ENCODE measurements around the gene PRR36.
"Not testable (repeated sequence)": the region's sequence is repeated elsewhere in the genome, so short reads cannot be mapped to it uniquely, and the experiment has no call there.

The PRR36 gene

DNA sequence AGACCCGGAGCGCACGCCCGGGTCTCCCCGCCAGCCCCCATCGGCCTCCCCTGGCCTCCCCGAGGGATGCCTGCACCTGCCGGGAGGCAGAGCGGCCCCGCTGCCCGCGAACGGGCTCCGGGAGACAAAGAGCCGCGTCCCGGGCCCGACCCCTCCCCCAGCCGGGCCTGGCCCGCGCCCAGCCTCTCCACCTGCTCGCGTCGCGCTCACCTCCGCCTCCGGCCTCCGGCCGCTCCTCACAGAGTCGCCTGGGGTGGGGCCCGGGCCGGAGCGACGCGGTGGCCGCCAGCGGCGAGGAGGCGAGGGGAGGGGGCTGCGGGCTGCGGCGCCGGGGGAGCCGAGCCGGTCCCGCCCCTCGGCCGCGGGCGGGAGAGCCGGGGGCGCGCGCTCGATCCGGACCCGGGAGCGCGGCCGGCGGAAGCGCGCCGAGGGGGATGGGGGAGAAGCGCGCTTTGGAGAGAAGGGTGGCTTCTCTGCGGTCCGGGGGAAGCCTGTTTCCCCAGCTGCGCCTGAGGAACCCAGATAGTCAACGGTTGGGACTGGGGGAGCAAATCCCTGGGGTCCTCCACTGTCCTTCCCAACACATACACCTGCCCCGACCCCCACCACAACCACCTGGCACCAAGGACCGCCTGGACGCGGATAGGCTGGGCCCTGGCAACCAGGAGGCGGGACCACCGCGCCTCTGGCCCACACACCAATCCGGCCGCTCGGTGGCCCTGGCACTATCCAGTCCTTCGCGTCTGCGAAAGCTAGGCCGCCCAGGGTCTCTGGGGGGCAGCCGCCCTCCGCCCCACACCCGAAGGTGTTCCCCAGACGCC lies at the start of gene PRR36:
PRR36 (minus strand) TSS at position 315 of the 821 bp plus-strand sequence. CDS start 701 bp downstream, outside the sequence.
- DNase-seq (ENCODE audit: low read depth) = no peak

DNA sequence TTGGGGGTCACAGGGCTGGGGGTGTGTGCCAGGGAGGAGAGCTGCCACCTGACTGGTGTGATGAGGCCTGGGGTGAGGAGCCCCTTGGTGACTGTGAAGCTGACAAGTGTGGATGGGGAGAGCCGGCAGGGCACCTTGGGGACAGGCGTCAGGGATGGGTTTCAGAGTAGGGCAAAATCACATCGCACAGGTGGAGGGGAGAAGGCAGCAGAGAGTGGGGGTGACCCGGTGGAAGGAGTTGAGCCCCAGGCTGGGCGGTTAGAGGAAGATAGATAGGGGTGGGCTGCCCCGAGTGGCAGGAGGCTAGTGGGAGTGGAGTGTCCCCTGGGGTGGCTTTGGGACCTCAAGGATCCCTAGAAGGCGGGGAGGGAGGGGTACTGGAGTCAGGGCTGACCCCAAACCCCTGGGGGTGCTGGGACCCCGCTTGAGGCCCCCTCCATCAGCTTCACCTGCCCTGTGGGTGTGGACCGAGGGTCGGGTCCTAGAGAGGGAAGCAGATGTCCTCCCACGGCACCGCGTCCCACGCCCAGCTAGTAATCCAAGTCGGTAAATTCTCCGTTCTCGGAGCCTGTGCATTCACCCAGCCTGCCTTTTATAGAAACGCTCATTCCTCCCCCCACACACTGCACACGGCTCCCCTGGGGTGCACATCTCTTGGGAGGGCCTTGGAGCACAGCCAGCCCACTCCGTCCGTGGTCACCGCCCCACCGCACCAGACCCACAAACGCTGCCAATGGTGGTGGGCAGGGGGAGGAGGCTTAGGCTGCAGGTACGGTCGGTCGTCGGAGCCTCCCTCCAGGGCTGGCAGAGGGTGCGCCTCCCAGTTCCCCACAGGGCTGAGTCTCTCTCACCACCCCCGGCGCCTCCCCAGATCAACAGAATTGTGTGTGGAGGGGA lies 49.4 kb upstream of the PRR36 start:
- no peak for DNase-seq (ENCODE audit: low read depth)

DNA sequence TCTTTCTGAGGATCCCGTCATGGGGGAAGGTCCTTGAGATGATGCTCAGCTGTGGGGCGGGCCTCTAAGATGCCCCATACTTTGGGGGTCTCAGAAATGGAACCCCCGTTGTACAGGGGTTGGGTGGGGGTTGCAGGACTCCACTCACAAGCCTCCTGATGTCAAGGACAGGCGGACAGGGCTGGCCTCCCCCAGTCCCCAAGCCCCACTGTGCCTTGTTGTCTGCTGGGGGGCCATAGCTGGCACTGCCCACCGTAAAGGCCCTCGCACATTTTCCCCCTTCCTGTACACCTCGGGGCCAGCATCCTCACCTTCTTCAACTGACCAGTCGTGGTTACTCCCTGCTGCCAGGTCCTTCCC lies 48.6 kb upstream of the PRR36 start:
- no peak for DNase-seq (ENCODE audit: low read depth)

DNA sequence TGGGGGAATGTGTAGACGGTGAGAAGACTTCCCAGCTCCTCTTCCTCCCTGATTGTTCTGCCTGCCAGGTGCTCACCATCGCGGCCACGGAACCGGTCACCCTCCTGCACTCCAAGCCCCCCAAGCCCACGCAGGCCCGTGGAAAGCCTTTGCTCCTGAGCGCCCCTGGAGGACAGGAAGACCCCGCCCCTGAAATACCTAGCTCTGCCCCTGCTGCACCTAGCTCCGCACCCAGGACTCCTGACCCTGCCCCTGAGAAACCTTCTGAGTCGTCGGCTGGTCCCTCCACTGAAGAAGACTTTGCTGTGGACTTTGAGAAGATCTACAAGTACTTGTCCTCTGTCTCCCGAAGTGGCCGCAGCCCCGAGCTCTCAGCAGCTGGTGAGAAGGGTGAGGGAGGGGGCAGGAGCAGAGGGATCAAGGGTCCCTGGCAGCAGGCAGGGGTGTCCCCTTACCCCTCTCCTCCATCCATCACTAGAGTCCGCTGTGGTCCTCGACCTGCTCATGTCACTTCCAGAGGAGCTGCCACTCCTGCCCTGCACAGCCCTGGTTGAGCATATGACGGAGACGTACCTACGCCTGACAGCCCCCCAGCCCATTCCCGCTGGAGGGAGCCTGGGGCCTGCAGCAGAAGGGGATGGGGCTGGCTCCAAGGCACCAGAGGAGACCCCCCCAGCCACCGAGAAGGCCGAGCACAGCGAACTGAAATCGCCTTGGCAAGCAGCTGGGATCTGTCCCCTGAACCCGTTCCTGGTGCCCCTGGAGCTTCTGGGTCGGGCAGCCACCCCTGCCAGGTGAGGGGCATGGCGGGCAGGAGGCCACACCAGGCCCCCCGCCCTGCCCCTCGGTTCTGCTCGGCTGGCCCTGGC lies 48.0 kb upstream of the PRR36 start:
- no peak for DNase-seq (ENCODE audit: low read depth)

DNA sequence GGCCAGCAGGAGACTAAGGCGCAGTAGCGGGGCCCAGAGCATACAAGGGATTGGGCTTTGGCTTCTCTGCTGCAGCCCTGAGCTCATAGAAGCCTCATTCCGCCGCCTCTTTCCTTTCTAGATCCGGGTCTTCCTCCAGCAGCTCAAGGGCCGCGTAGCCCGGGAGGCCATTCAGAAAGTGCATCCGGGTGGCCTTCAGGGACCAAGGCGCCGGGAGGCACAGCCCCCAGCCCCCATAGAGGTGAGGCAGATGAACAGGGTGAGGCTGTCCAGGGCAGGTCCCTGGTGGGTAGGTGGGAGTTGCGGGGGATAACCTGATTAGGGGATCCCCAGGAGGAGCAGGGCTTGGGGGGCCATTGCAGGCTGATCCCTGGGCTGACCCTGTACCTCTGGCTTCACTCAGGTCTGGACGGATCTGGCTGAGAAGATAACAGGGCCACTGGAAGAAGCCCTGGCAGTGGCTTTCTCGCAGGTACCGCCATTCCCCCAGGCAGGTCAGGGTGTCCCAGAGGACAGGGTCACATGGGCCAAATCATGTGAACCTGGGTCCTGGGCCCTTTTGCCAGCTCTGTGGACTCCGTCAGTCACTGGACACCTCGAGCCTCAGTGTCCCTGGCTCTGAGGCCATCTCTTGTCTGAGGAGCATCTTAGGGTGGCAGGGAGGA lies 47.2 kb upstream of the PRR36 start:
- no peak for DNase-seq (ENCODE audit: low read depth)

DNA sequence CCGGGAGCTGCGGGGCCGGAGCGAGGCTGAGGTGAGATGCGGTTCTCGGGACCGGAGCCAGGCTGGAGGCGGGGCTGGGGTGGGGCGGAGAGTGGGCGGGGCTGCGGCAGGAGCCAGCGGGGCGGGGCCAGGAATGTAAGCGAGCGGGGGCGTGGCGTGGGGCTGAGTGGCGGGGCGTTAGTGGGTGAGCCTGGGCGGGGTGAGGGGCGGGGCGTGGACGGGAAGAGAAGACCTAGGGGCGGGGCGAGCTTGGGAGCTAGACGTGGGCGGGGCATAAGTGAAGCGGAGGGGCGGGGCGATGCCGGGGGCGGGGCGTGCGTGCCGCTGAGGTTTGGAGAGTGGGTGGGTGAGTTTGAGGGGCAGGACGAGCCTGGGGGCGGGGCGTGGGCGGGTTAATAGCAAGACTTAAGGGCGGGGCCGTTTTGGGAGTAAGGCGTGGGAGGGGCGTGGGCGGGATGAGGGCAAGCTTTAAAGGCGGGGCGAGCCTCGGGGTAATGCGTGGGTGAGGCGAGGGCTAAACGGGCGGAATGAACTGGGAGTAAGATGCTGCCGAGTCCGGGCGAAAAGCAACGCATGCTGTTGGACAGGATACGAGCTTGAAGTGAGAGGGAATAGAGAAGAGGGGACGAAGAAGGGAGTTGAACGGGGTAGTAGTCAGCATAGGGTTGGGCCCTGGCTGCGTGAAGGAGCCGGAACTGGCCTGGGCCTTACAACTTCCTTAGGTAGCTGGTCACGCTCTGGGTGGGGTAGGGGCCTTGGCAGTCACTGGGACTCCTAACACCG lies 46.5 kb upstream of the PRR36 start:
- peak; percentile 97 for DNase-seq (ENCODE audit: low read depth)

DNA sequence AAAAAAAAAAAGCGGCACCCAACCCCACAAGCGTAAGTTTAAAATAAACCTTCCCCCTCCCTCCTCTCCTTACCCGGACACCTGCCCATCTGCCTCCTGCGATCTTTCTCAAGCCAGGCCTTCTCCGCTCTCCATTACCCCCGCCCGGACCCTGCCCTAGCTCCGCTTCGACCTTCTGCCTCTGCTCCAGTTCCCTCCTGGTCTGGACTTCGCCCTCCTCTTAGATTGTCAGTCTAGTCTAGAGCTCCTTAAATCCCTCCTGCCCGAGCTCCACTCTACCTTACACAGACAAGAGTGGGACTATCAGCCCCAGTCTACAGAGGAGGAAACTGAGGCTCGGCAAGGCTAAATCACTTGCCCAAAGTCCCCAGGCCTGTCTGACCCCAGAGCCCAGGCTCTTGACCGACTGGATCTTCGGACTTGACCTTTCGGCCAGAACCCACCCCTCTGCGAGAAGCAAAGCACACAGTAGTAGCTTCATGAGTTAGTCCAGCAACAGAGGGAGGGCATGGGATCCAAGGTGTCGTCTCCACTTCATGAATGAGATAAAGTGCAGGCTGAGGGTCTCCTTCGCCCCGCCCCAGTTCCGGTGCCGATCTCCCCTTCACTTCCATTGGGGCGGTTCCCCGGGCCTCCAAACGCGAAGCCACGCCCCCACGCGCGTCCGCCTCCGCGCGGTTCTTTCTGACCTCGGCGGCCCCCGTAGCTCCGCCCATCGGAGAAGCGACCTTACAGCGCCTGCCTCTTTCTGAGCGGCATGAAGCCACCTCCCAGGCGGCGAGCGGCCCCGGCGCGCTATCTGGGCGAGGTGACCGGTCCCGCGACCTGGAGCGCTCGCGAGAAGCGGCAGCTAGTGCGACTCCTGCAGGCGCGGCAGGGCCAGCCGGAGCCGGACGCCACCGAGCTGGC lies 45.7 kb upstream of the PRR36 start, which contains the start of gene SNAPC2:
SNAPC2 (plus strand) TSS at position 729 of the 909 bp plus-strand sequence; CDS start at position 758, 29 bp downstream.
- peak; percentile 90 for DNase-seq (ENCODE audit: low read depth)

DNA sequence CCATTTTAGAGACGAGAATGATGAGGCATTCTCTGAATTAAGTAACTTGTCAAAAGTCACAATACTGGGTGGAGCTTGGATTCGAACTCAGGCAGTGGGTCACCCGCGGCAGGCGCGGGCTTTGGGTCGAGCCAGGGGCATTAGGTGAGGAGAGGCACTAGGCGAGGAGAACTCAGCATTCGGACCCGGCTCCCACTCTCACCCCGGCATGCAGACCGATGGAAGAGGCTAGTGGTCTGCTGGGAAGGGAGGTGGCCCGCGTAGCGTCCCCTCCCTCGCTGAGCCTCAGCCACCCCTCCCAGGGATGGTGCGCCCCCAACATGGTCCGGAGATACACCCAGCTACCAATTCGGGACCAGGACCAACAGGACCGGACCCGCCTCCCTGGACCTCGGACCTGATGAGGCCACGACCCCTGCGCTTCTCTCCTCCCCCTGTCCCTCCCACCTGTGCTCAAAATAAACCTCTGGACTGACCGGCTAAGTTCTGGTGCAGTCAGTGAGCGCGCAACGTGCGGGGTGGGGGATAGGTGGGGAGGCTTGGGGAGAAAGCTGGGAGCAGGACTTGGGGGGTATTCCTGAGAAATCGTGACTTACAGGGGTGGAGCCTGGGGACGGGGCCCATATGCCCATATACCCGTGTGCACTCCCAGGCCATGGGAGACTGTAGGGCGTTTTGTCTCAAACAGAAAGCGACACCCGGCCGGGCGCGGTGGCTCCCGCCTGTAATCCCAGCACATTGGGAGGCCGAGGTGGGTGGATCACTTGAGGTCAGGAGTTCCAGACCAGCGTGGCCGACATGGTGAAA lies 44.6 kb upstream of the PRR36 start:
- no peak for DNase-seq (ENCODE audit: low read depth)

DNA sequence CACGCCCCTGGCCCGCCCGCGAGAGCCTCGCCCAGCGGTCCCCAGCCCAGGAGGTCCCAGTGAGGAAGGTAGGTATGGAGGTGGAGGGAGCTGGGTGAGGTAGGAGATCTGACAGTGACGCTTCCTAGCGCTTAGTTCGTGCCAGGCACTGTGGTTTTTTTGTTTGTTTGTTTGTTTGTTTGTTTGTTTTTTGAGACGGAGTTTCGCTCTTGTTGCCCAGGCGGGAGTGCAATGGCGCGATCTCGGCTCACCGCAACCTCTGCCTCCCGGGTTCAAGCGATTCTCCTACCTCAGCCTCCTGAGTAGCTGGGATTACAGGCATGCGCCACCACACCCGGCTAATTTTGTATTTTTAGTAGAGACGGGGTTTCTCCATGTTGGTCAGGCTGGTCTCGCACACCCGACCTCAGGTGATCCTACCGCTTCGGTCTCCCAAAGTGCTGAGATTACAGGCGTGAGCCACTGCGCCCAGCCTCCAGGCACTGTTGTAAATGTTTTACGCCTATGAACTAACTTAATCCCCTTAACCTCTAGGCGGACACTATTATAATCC lies 43.9 kb upstream of the PRR36 start:
- DNase-seq (ENCODE audit: low read depth) = not testable (repeated sequence)

DNA sequence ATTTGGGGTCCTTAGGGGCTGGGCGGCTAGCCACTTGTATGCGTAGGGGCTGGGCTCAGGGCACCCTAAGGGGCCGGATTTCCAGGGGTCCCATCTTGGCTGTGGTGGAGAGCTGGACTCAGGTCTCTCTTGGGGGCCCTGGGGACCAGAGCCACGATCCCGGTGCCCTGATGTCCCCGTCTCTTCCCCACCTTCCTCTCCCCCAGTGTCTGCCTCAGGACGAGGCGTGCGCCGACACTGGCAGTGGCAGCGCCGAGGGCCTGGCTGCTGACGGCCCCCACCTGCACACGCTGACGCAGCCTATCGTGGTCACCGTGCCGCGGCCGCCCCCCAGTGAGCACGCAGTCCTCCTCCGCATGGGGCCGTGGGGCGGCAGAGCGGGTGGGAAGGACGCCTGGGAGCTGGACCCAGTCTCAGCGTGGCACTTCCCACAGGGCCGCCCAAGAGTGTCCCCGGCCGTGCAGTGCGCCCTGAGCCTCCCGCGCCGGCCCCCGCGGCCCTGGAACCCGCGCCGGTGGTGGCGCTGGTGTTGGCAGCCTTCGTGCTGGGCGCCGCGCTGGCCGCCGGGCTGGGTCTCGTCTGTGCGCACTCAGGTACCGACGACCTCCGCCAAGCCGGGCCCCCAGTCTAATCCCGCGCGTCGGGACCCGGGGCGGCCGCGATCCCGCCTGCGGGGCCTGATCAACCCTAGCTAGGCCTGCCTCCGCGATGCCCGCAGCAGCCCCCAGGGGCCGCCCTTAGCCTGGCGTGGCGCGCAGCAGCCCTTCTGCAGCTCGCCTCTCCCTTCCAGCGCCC lies 43.3 kb upstream of the PRR36 start:
- DNase-seq (ENCODE audit: low read depth) = no peak

DNA sequence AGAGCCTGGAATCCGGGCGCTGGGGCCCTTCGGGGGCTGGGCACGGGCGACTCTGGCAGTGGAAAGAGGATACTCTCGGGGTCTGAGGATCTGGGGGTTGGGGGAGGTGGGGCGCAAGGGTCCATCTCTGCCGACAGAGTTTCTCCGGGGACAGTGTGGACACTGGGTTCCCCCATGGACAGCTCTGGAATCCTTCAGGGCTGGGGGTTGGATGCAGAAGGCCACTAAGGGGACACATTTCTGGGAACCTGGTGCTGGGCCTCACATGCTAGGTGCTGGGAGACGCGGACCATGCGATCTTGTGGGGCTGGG lies 42.7 kb upstream of the PRR36 start:
- no peak for DNase-seq (ENCODE audit: low read depth)

DNA sequence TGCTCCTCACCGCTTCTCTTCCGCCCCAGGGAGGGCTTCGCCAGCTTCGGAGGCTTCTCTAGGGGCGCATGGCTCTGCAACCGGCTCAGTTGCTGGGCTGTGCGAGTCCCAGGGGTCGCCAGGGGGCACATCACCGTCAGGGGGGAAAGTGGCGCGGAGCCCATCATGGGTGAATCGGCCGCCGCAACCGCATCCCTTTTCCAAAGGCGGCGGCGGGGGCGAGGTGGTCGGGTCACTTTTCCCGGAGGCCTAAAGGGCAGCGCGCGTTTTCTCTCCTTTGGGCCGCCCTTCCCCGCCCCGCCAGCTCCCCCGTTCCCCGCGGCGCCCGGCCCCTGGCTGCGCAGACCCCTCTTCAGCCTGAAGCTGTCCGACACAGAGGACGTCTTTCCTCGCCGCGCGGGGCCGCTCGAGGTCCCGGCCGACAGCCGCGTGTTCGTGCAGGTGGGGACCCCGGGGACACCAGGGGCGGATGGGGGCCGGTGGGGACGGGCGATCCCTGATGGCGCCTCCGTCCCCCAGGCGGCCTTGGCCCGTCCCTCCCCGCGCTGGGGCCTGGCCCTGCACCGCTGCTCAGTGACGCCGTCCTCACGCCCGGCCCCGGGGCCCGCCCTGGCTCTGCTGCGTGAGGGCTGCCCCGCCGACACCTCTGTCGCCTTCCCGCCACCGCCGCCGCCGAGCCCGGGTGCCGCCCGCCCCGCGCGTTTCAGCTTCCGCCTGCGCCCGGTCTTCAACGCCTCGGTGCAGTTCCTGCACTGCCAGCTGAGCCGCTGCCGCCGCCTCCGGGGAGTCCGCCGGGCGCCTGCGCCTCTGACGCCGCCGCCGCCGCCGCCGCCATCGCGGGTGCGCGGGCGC lies 42.1 kb upstream of the PRR36 start:
- no peak for DNase-seq (ENCODE audit: low read depth)

DNA sequence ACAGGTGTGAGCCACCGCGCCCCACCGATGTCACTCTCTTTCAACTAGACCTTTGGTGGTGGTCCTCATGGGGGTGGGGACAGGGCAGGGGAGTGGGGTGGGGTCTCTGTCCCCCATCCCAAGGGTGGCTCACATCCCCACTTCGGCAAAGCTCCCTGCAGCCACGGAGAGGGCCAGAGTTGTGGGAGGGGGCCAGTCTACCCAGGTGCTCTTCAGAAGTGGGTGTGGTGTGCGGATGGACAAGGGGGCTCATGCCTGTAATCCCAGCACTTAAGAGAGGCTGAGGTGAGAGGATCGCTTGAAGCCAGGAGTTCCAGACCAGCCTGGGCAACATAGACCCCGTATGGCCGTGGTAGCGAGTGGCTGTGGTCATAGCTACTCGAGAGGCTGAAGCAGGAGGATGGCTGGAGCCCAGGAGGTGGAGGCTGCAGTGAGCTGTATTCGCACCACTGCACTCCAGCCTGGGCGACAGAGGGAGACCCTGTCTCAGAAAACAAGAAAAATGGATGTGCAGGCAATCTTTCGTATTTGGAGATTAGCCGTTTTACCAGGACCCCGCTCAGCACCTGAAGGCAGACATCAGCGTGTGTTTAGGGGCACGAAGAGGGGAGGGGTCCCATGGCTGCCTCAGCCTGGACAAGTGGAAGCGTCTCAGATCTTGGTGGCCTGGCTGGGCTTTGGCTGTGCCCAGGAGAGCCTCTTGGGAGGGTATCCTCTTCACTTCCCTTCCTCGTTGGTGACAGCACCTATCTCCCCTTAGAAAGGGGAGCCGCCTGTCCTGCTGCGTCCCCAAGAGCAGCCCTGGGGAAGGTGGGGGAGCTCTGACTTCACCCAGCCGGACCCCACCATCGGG lies 41.3 kb upstream of the PRR36 start:
- DNase-seq (ENCODE audit: low read depth) = no peak

DNA sequence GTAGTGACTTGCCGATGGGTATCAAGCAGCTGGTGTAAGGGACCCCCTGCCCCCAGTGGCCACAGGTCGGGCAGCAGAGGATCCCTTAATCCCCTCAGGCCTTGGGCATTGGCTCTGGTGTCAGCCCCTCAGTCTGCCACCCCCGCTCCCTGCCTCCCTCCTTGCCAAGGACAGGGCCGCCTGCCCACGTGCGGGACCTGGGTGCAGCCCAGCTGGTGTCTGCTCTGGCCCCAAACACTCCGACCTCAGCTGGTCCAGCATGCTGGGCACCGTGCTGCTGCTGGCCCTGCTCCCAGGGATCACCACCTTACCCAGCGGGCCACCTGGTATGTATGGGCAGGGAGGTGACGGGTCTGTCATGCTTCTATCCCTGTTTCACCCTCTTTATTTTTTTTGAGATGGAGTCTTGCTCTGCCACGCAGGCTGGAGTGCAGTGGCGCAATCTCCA lies 40.4 kb upstream of the PRR36 start, which contains the start of gene TGFBR3L:
TGFBR3L (plus strand) TSS at position 233 of the 448 bp plus-strand sequence.
- no peak for DNase-seq (ENCODE audit: low read depth)

DNA sequence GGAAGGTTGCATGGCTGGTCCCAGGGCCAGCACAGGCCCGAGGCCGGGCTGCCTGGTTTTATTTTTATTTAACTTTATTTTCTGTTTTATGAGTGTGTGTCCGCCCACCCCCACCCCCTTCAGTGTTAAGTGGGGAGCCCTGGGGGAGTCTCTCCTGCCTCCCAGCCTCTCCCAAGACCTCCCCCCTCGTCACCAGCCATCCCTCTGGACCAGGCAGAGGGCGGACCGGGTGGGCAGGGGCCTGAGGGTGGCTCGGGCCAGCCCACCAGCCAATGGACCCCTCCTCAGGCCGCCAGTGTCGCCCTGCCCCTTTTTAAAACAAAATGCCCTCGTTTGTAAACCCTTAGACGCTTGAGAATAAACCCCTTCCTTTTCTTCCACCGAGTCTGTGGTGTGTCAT lies 39.9 kb upstream of the PRR36 start:
- DNase-seq (ENCODE audit: low read depth) = no peak

DNA sequence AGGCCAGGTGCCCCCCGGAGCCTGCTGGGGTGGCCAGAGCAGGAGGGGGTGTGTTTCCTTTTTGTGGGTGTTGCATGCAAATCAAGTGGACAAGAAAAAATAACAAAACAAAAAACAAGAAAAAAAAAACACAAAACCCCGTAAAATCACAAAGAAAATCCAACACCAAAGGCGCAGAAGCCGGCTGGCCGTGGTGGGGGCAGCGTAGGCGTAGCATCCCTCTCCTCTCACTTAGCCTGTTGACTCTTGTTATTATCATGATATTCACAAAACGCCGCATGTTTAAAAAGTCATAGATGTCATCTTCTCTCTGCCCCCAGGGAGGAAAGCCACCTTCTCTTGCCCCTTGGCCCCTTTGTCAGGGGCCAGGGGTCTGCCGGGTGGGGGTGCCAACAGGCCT lies 39.5 kb upstream of the PRR36 start:
- DNase-seq (ENCODE audit: low read depth) = no peak

All from fibroblast of the conjunctiva (primary cell).